Effector memory CD8-positive, alpha-beta T cell (primary cell): ENCODE measurements around the gene ZNF324B.

ENCODE experiments used
- ATAC-seq: fragments of 150-1000 bp; cut with Tn5 transposase; replicated peaks from 2 replicates; pipeline ENCODE4 v1.10.0; 2021; ENCODE audit warnings: mild to moderate bottlenecking, moderate library complexity
- DNase-seq, 3 experiments: peaks; one replicate each; pipeline ENCODE4 v3.0.0; 2021
- H3K27ac Mint-ChIP-seq, 2 donors: one replicate each; pipeline ENCODE4 v1.8.0; 2022; ENCODE audit warnings: mild to moderate bottlenecking in 2 of 2, mixed read lengths in 2 of 2, moderate library complexity in 2 of 2
- H3K27me3 Mint-ChIP-seq, 2 donors: one replicate each; pipeline ENCODE4 v1.8.0; 2022; ENCODE audit warnings: mixed read lengths in 2 of 2
- H3K36me3 Mint-ChIP-seq: one replicate; pipeline ENCODE4 v1.8.0; 2022; ENCODE audit warnings: mild to moderate bottlenecking, moderate library complexity, mixed read lengths; ENCODE audit not compliant: insufficient read depth
- H3K4me1 Mint-ChIP-seq, 2 donors: one replicate each; pipeline ENCODE4 v1.8.0; 2022; ENCODE audit warnings: low read depth in 2 of 2, mixed read lengths in 2 of 2
- H3K4me3 Mint-ChIP-seq, 2 donors: one replicate each; pipeline ENCODE4 v1.8.0; 2022; ENCODE audit warnings: mild to moderate bottlenecking in 2 of 2, mixed read lengths in 2 of 2, moderate library complexity in 2 of 2
- H3K9me3 Mint-ChIP-seq, 2 donors: one replicate each; pipeline ENCODE4 v1.8.0; 2022; ENCODE audit warnings: mixed read lengths in 2 of 2

ZNF324B gene

GRCh38 chr19:58500242-58500641 is 48.8 kb downstream of the ZNF324B start:
- DNase-seq (no peak), ATAC-seq (no peak)
- H3K36me3 Mint-ChIP-seq: peaks cover 9% of the 10 kb centered on the region
- H3K27ac Mint-ChIP-seq: peak overlapping the region in 1 of 2 donors; percentile 91
- H3K27me3 Mint-ChIP-seq: no peaks in the 10 kb centered on the region
- H3K9me3 Mint-ChIP-seq: peaks cover 4 to 8% of the 10 kb centered on the region in 2 donors
- H3K4me1 Mint-ChIP-seq: peaks cover 14 to 20% of the 10 kb centered on the region in 2 donors
- H3K4me3 Mint-ChIP-seq: no peak overlapping the region
